T-cell (primary cell): ENCODE measurements around the gene C4B. TPM values are rescaled to one million over a fixed set of nuclear protein-coding genes. Genes with fewer than 3 reads are reported as not detected.

Experiments used
- ATAC-seq, 4 experiments: fragments of 200-7000 bp in 3 of 4; fragments of 150-1000 bp in 1 of 4; cut with Tn5 transposase; replicated peaks in 1 of 4; 1 replicate in 3 of 4; 2 replicates in 1 of 4; pipeline ENCODE4 v1.10.0; 2021; ENCODE audit warnings: moderate library complexity in 3 of 4, mild to moderate bottlenecking in 2 of 4, moderate number of reproducible peaks in 1 of 4
- CTCF ChIA-PET, 2 donors: fragments of 300-600 bp; sonication (Branson Sonifier 250); formaldehyde crosslinking; loops; one replicate each; lab custom pipeline; 2022; ENCODE audit warnings: antibody characterized with exemption in 2 of 2; lab: Charles Lee
- POLR2A ChIA-PET, 2 donors: fragments of 300-600 bp; sonication (Branson Sonifier 250); formaldehyde crosslinking; loops; one replicate each; lab custom pipeline; 2022; ENCODE audit warnings: antibody characterized with exemption in 2 of 2; lab: Charles Lee
- DNase-seq, 35 experiments: peaks; one replicate each; pipeline versions ENCODE4 v3.0.0 to v3.0.0-alpha.2; 2013 to 2023
- H3K27ac ChIP-seq: one replicate; pipeline ENCODE4 v1.5.1; 2013; ENCODE audit warnings: low read length
- H3K27me3 ChIP-seq, 2 experiments: replicated peaks in 1 of 2; 1 replicate in 1 of 2; 2 replicates in 1 of 2; pipeline versions ENCODE4 v1.6.1 to v1.7.0; 2013; ENCODE audit warnings: low read length in 1 of 2, mixed read lengths in 1 of 2; ENCODE audit not compliant: control insufficient read depth in 2 of 2, insufficient read depth in 2 of 2; ENCODE audit errors: extremely low read depth in 1 of 2
- H3K36me3 ChIP-seq, 2 donors: 1 replicate in 1 of 2; 2 replicates in 1 of 2; pipeline versions ENCODE4 v1.6.1 to v1.7.0; 2013; ENCODE audit warnings: low read length in 1 of 2; ENCODE audit not compliant: control insufficient read depth in 2 of 2, insufficient read depth in 1 of 2; ENCODE audit errors: extremely low read depth in 1 of 2
- H3K4me1 ChIP-seq, 2 experiments: 1 replicate in 1 of 2; 2 replicates in 1 of 2; pipeline versions ENCODE4 v1.6.1 to v1.7.0; 2013; ENCODE audit warnings: low read length in 2 of 2, mixed read lengths in 1 of 2; ENCODE audit not compliant: insufficient read depth in 2 of 2, control insufficient read depth in 1 of 2; ENCODE audit errors: extremely low read depth in 1 of 2
- H3K4me3 ChIP-seq, 2 donors: 1 replicate in 1 of 2; 2 replicates in 1 of 2; pipeline versions ENCODE4 v1.5.1 to v1.7.0; 2013; ENCODE audit warnings: mild to moderate bottlenecking in 2 of 2, low read length in 1 of 2, moderate library complexity in 1 of 2; ENCODE audit not compliant: control insufficient read depth in 1 of 2; ENCODE audit errors: extremely low read depth in 1 of 2
- H3K9me3 ChIP-seq: 2 replicates; pipeline ENCODE4 v1.7.0; 2013
- H3K27ac Mint-ChIP-seq, 2 donors: one replicate each; pipeline ENCODE4 v1.8.0; 2020 to 2021; ENCODE audit warnings: mild to moderate bottlenecking in 2 of 2, mixed read lengths in 2 of 2
- H3K27me3 Mint-ChIP-seq, 2 donors: one replicate each; pipeline ENCODE4 v1.8.0; 2021 to 2022; ENCODE audit warnings: mixed read lengths in 2 of 2
- H3K36me3 Mint-ChIP-seq: one replicate; pipeline ENCODE4 v1.8.0; 2021; ENCODE audit warnings: mixed read lengths
- H3K4me1 Mint-ChIP-seq, 3 donors: one replicate each; pipeline ENCODE4 v1.8.0; 2020 to 2022; ENCODE audit warnings: mixed read lengths in 3 of 3, mild to moderate bottlenecking in 1 of 3
- H3K4me3 Mint-ChIP-seq, 3 donors: one replicate each; pipeline ENCODE4 v1.8.0; 2020 to 2022; ENCODE audit warnings: mild to moderate bottlenecking in 3 of 3, mixed read lengths in 3 of 3, moderate library complexity in 3 of 3
- H3K9me3 Mint-ChIP-seq, 3 donors: one replicate each; pipeline ENCODE4 v1.8.0; 2020 to 2022; ENCODE audit warnings: mixed read lengths in 3 of 3
- WGBS: methylation state at CpG from one replicate; pipeline ENCODE4 v1.1.5; 2013; ENCODE audit warnings: missing lambda C conversion rate; ENCODE audit not compliant: insufficient coverage; 5-methylcytosine and 5-hydroxymethylcytosine counted together
- total RNA-seq, 35 experiments: library from RNA in 6 of 35; stranded (reverse) in 6 of 35; fragments of 120-200 nt in 1 of 35; gene quantifications; one replicate each; pipeline versions ENCODE4 v1.2.1 to v1.2.4 and lab custom pipeline; 2013 to 2026

The C4B gene
- total RNA-seq, 5 donors from 2014 or later (not counting 1 experiment from before 2014, with no cell fraction given), result 5.5 to 8.4 (median 7.5) TPM

DNA sequence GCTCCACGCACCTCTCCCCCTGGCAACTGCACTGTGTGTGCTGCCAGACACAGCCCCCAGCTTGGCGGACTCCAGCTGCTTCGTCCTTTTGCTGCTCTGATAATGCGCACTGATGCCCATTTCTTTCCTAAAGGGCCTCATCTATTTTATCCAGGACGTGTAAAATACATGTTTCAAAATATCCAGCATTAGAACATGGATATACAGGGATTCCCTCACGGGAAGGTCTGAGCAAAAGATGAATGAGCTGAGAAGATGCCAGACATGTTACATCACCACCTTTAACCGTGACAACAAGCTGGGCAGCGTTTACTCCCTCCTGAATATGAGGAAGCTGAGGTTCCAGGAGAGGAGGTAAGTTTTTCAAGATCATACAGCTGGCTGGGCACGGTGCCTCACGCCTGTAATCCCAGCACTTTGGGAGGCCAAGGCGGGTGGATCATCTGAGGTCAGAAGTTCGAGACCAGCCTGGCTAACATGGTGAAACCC lies 61.8 kb downstream of the C4B start:
- peaks cover 0 to 4% of the 10 kb centered on the region in 2 donors for H3K27me3 Mint-ChIP-seq
- H3K36me3 Mint-ChIP-seq, result no peaks in the 10 kb centered on the region
- H3K9me3 ChIP-seq, result no peaks in the 10 kb centered on the region
- ATAC-seq (no peak), DNase-seq (no peak)
- no peaks in the 10 kb centered on the region for H3K9me3 Mint-ChIP-seq
- H3K27ac ChIP-seq, result no peak overlapping the region
- H3K4me1 Mint-ChIP-seq, result peaks cover 0 to 4% (median 0%) of the 10 kb centered on the region in 3 donors
- ChIA-PET CTCF (no interaction called here), POLR2A (no interaction called here)
- no peak overlapping the region for H3K27ac Mint-ChIP-seq
- H3K36me3 ChIP-seq, result no peaks in the 10 kb centered on the region
- H3K4me3 ChIP-seq, result no peak overlapping the region
- no peaks in the 10 kb centered on the region for H3K4me1 ChIP-seq
- H3K4me3 Mint-ChIP-seq, result no peak overlapping the region
- peaks cover 0 to 26% of the 10 kb centered on the region in 2 experiments for H3K27me3 ChIP-seq
- WGBS, result 80% methylated on average over 5 of the region's 12 CpGs

DNA sequence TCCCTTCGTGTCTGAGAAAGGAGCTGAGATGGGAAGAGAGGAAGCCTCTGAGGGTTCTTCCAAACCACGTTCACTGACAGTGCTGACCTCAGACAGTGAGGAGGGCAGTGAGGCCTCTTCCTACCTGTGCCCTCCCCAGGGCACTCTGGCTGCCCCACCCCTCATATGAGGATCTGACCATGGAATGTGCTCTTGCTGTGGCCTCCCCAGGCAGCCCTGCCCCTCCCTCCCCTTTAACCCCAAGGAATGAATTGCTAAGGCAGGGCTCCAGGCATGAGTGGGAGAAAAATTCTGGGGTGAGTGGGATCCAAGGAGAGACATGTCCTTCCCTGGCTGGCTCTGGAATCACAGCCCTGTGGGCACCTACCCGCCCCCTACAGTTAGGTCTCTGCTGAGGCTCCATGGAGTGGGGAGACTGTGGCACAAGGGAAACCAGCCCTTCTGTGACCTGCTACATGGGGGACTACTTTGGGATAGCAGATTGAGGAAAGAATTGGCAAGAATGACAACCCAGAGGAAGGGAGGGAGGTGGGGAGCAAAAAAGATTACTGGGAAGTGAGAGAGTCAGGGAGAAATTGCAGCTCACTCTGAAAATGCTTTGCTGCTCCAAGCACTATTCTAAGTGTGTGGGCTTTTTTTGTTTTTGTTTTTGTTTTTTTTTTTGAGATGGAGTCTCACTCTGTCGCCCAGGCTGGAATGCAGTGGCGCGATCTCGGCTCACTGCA lies 65.1 kb downstream of the C4B start:
- Histone ChIP-seq H3K9me3 (no peaks in the 10 kb centered on the region), H3K4me1 (no peaks in the 10 kb centered on the region), H3K27me3 (peaks cover 0 to 41% of the 10 kb centered on the region in 2 experiments), H3K27ac (no peak overlapping the region), H3K36me3 (no peaks in the 10 kb centered on the region), H3K4me3 (no peak overlapping the region)
- ChIA-PET CTCF (interaction anchor here in 1 of 2 donors (0.6 kb wide), 1 partner anchor 725 kb away, joined by 3 read pairs; no protein-coding TSS in a partner anchor), POLR2A (no interaction called here)
- no peak for DNase-seq
- 0% methylated on average over 1 of the region's 7 CpGs for WGBS
- no peak for ATAC-seq
- H3K27ac Mint-ChIP-seq, result no peak overlapping the region
- H3K4me1 Mint-ChIP-seq, result peaks cover 0 to 9% (median 0%) of the 10 kb centered on the region in 3 donors
- H3K27me3 Mint-ChIP-seq, result peaks cover 10 to 11% of the 10 kb centered on the region in 2 donors
- H3K36me3 Mint-ChIP-seq, result no peaks in the 10 kb centered on the region
- H3K9me3 Mint-ChIP-seq, result no peaks in the 10 kb centered on the region
- no peak overlapping the region for H3K4me3 Mint-ChIP-seq

DNA sequence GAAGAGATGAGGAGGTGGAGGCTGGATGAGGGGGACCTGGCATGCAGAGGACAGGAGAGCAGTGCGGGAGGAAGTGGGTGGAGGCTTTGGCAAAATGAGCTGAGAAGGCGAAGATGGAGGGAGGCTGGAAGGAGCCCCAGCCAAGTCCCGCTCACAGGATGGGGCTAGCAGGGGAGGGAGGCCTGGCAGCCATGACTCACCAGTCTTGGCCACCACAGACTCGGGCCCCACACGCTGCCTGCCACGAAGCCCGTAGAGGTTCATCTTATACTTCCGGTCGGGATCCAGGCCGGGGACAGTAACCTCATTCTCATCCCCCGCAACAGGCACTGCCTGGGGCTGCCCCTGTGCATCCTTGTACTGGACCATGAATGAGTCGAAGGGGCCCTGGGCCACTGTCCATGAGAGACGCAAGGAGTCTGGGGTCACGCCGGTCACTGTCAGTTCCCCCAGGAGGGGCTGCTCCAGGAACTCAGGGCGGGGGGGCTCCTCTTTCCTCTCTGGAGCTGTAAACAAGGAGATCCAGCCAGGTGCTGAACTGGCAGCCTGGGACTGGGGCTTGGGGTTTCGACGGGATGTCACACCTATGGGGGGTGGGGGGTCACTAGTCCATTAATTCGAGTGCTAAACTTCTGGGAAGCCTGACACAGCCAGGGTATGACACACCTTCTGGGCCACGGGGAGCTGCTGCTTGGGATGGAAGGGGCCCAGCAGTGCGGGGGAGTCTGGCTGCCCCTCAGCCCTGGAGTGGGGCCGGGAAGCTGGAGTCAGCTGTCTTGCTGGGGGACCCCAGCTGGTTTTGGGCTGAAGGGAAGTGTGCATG lies 66.8 kb downstream of the C4B start:
- Mint-ChIP-seq H3K27me3 (peaks cover 19 to 26% of the 10 kb centered on the region in 2 donors), H3K4me3 (no peak overlapping the region), H3K9me3 (no peaks in the 10 kb centered on the region), H3K36me3 (no peaks in the 10 kb centered on the region), H3K27ac (no peak overlapping the region), H3K4me1 (peaks cover 0 to 9% (median 2%) of the 10 kb centered on the region in 3 donors)
- ChIA-PET POLR2A (no interaction called here), CTCF (no interaction called here)
- no peak overlapping the region for H3K27ac ChIP-seq
- H3K4me1 ChIP-seq, result no peaks in the 10 kb centered on the region
- H3K36me3 ChIP-seq, result no peaks in the 10 kb centered on the region
- H3K9me3 ChIP-seq, result no peaks in the 10 kb centered on the region
- 75% methylated on average over 19 of the region's 22 CpGs for WGBS
- no peak for DNase-seq
- H3K4me3 ChIP-seq, result no peak overlapping the region
- H3K27me3 ChIP-seq, result peaks cover 0 to 45% of the 10 kb centered on the region in 2 experiments
- no peak for ATAC-seq

DNA sequence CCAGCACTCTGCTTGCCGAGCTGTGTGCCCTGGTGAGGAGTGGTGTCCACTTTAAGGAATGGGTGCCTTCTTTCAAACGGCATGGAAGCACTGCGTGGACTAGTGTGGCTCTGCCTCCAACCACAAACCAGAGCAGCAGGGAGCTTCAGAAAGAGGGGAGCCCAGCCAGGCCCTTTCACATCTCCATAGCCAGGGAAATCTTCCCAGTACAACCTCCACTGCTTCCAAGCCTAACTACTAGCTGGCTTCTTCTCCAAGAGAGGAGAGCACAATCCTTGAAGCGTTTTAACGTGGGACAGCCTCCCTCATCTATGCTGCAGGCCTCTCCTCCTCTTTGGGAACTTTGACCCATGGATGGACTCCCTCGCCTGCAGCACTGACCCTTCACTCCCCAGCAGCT lies 67.9 kb downstream of the C4B start:
- ChIA-PET CTCF (no interaction called here), POLR2A (no interaction called here)
- DNase-seq, result no peak
- H3K9me3 Mint-ChIP-seq, result no peaks in the 10 kb centered on the region
- H3K4me1 Mint-ChIP-seq, result peaks cover 3 to 9% (median 4%) of the 10 kb centered on the region in 3 donors
- H3K9me3 ChIP-seq, result no peaks in the 10 kb centered on the region
- H3K36me3 ChIP-seq, result no peaks in the 10 kb centered on the region
- peaks cover 0 to 53% of the 10 kb centered on the region in 2 experiments for H3K27me3 ChIP-seq
- no peak for ATAC-seq
- peaks cover 22 to 33% of the 10 kb centered on the region in 2 donors for H3K27me3 Mint-ChIP-seq
- H3K36me3 Mint-ChIP-seq, result no peaks in the 10 kb centered on the region
- H3K4me3 ChIP-seq, result no peak overlapping the region
- peaks cover 0 to 7% of the 10 kb centered on the region in 2 experiments for H3K4me1 ChIP-seq
- WGBS, result 62% methylated on average over 5 of the region's 6 CpGs
- no peak overlapping the region for H3K4me3 Mint-ChIP-seq
- no peak overlapping the region for H3K27ac ChIP-seq
- H3K27ac Mint-ChIP-seq, result no peak overlapping the region

DNA sequence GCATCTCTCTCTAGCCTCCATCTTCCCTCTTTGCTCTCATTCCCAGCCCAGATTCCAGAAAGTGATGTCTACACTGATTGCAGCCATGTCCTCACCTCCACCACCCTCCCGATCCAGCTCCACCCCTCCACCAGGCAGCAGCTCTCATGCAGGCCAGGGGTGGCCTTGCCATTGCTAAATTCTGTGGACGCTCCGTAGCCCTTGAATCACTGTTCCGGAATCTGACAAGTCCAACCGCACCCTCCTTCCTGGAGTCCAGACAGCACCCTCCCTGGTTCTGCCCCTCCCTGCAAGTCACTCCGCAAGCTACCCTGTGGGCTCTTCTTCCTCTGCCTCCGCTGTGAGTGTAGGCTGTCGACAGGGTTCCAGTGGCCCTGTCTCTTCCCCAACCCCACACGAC lies 68.3 kb downstream of the C4B start:
- DNase-seq (no peak), ATAC-seq (no peak)
- Histone ChIP-seq H3K27ac (no peak overlapping the region), H3K9me3 (no peaks in the 10 kb centered on the region), H3K36me3 (no peaks in the 10 kb centered on the region), H3K4me3 (no peak overlapping the region), H3K4me1 (peaks cover 0 to 11% of the 10 kb centered on the region in 2 experiments), H3K27me3 (peaks cover 0 to 55% of the 10 kb centered on the region in 2 experiments)
- H3K27ac Mint-ChIP-seq, result no peak overlapping the region
- no peaks in the 10 kb centered on the region for H3K9me3 Mint-ChIP-seq
- POLR2A ChIA-PET, result no interaction called here
- 98% methylated on average over 6 of the region's 9 CpGs for WGBS
- H3K4me1 Mint-ChIP-seq, result peaks cover 3 to 9% (median 4%) of the 10 kb centered on the region in 3 donors
- H3K4me3 Mint-ChIP-seq, result no peak overlapping the region
- H3K27me3 Mint-ChIP-seq, result peaks cover 22 to 33% of the 10 kb centered on the region in 2 donors
- CTCF ChIA-PET, result no interaction called here
- no peaks in the 10 kb centered on the region for H3K36me3 Mint-ChIP-seq
